TTC549 (cell line): Measurements from ENCODE around the gene GRAMD1C.
"Not testable (repeated sequence)": the region's sequence is repeated elsewhere in the genome, so short reads cannot be mapped to it uniquely, and the experiment has no call there.

Source experiments
- FAIRE-seq: peaks from 2 replicates; lab custom pipeline; 2012; peaks lifted over from hg19 to GRCh38; lab: Jason Lieb, UNC

Gene GRAMD1C

GRCh38 chr3:113838631-113839209, at the start of gene GRAMD1C:
GRAMD1C (plus strand) TSS chr3:113838788; CDS start chr3:113838910, 122 bp downstream.
- no peak for FAIRE-seq

- no peak for FAIRE-seq
Measured at GRCh38 chr3:113791381-113791780, 47.2 kb upstream of the GRAMD1C start.

GRCh38 chr3:113794526-113794925, 44.1 kb upstream of the GRAMD1C start:
- FAIRE-seq = no peak

GRCh38 chr3:113795693-113796092, 42.9 kb upstream of the GRAMD1C start:
- peak; percentile 53 for FAIRE-seq

GRCh38 chr3:113802795-113803455, 35.7 kb upstream of the GRAMD1C start:
- no peak for FAIRE-seq

- no peak for FAIRE-seq
Measured at GRCh38 chr3:113804661-113805060, 33.9 kb upstream of the GRAMD1C start.

- FAIRE-seq = no peak
Measured at GRCh38 chr3:113805249-113805648, 33.3 kb upstream of the GRAMD1C start.

GRCh38 chr3:113812854-113813253, 25.7 kb upstream of the GRAMD1C start:
- FAIRE-seq = no peak

GRCh38 chr3:113819866-113820265, 18.7 kb upstream of the GRAMD1C start:
- FAIRE-seq = no peak

- no peak for FAIRE-seq
Measured at GRCh38 chr3:113825090-113825489, 13.5 kb upstream of the GRAMD1C start.

GRCh38 chr3:113828600-113828999, 10.0 kb upstream of the GRAMD1C start:
- FAIRE-seq = no peak

- no peak for FAIRE-seq
Measured at GRCh38 chr3:113829576-113830354, 8.8 kb upstream of the GRAMD1C start.

- FAIRE-seq = no peak
Measured at GRCh38 chr3:113831103-113831355, 7.6 kb upstream of the GRAMD1C start.

GRCh38 chr3:113832477-113833164, 6.0 kb upstream of the GRAMD1C start:
- no peak for FAIRE-seq

- FAIRE-seq = no peak
Measured at GRCh38 chr3:113834983-113835382, 3.6 kb upstream of the GRAMD1C start.

- FAIRE-seq = no peak
Measured at GRCh38 chr3:113839551-113839950, 963 bp downstream of the GRAMD1C start.

GRCh38 chr3:113844622-113845222, 6.1 kb downstream of the GRAMD1C start:
- FAIRE-seq = peak; percentile 91

GRCh38 chr3:113847247-113847646, 8.7 kb downstream of the GRAMD1C start:
- no peak for FAIRE-seq

- FAIRE-seq = no peak
Measured at GRCh38 chr3:113847664-113848461, 9.3 kb downstream of the GRAMD1C start.

GRCh38 chr3:113849071-113849470, 10.5 kb downstream of the GRAMD1C start:
- not testable (repeated sequence) for FAIRE-seq

- FAIRE-seq = not testable (repeated sequence)
Measured at GRCh38 chr3:113849841-113850240, 11.3 kb downstream of the GRAMD1C start.

- FAIRE-seq = not testable (repeated sequence)
Measured at GRCh38 chr3:113850391-113850790, 11.8 kb downstream of the GRAMD1C start.
